IMR-90 (cell line): ENCODE data around the gene RPS13. TPM values are rescaled to one million over a fixed set of nuclear protein-coding genes. Genes with fewer than 3 reads are reported as not detected.

Experiments
- ATAC-seq: fragments of 200-7000 bp; cut with Tn5 transposase; 2 replicates; pipeline ENCODE4 v1.9.1; 2020; ENCODE audit warnings: low read depth, mild to moderate bottlenecking, moderate library complexity
- BruUV-seq: library from RNA; stranded (reverse); fragments of 400-500 nt; replicated peaks from 2 replicates; lab custom pipeline; 2021; lab: Mats Ljungman, UMichigan
- CTCF ChIA-PET: fragments of 300-600 bp; formaldehyde crosslinking; extraction: SDS; loops from one replicate; lab custom pipeline; 2021; ENCODE audit warnings: antibody characterized with exemption; lab: Yijun Ruan, JAX
- POLR2A ChIA-PET: fragments of 300-600 bp; sonication (Branson Sonifier 250); formaldehyde crosslinking; loops from one replicate; lab custom pipeline; 2022; ENCODE audit warnings: antibody characterized with exemption; ENCODE audit not compliant: unreplicated experiment; lab: Charles Lee
- DNase-seq: peaks from one replicate; pipeline ENCODE4 v3.0.0; 2013
- H2AFZ ChIP-seq: replicated peaks from 2 replicates; pipeline ENCODE3; 2013; ENCODE audit warnings: low read length, mild to moderate bottlenecking; ENCODE audit not compliant: poor library complexity
- H2AK5ac ChIP-seq: 2 replicates; pipeline ENCODE4 v1.6.1; 2013; ENCODE audit warnings: low read depth, low read length, inconsistent platforms
- H2AK9ac ChIP-seq: replicated peaks from 2 replicates; pipeline ENCODE3; 2013; ENCODE audit warnings: mild to moderate bottlenecking, low read depth, low read length, moderate library complexity; ENCODE audit not compliant: poor library complexity
- H2BK120ac ChIP-seq: 2 replicates; pipeline ENCODE4 v1.6.1; 2013; ENCODE audit warnings: low read depth, low read length, inconsistent platforms
- H2BK15ac ChIP-seq: 3 replicates; pipeline ENCODE4 v1.6.1; 2013; ENCODE audit warnings: low read depth, low read length, inconsistent platforms
- H2BK20ac ChIP-seq: 2 replicates; pipeline ENCODE4 v1.6.1; 2013; ENCODE audit warnings: low read depth, mild to moderate bottlenecking, inconsistent platforms, low read length, moderate library complexity
- H2BK5ac ChIP-seq: 2 replicates; pipeline ENCODE4 v1.6.1; 2013; ENCODE audit warnings: mild to moderate bottlenecking, low read depth, low read length, inconsistent platforms; ENCODE audit not compliant: poor library complexity, severe bottlenecking
- H3K14ac ChIP-seq: replicated peaks from 2 replicates; pipeline ENCODE4 v1.6.1; 2013; ENCODE audit warnings: low read depth, low read length, inconsistent platforms
- H3K18ac ChIP-seq: 2 replicates; pipeline ENCODE4 v1.6.1; 2013; ENCODE audit warnings: low read depth, low read length, control low read depth
- H3K23ac ChIP-seq: 2 replicates; pipeline ENCODE4 v1.6.1; 2013; ENCODE audit warnings: low read depth, low read length, inconsistent platforms
- H3K27ac ChIP-seq: 2 replicates; pipeline ENCODE4 v1.5.1; 2013; ENCODE audit warnings: mild to moderate bottlenecking, control low read depth, low read length; ENCODE audit not compliant: insufficient read depth
- H3K27me3 ChIP-seq: 2 replicates; pipeline ENCODE4 v1.6.1; 2013; ENCODE audit warnings: low read length; ENCODE audit not compliant: control insufficient read depth, insufficient read depth
- H3K36me3 ChIP-seq: 2 replicates; pipeline ENCODE4 v1.6.1; 2013; ENCODE audit warnings: low read length, mixed read lengths; ENCODE audit not compliant: control insufficient read depth, insufficient read depth
- H3K4ac ChIP-seq: 2 replicates; pipeline ENCODE4 v1.6.1; 2013; ENCODE audit warnings: low read depth, low read length, inconsistent platforms
- H3K4me1 ChIP-seq: 2 replicates; pipeline ENCODE4 v1.6.1; 2013; ENCODE audit warnings: low read length, mixed read lengths; ENCODE audit not compliant: control insufficient read depth, insufficient read depth
- H3K4me2 ChIP-seq: 2 replicates; pipeline ENCODE4 v1.6.1; 2013; ENCODE audit warnings: low read depth, mild to moderate bottlenecking, control low read depth, low read length, moderate library complexity
- H3K4me3 ChIP-seq: 2 replicates; pipeline ENCODE4 v1.5.1; 2013; ENCODE audit warnings: low read depth, mild to moderate bottlenecking, control low read depth, low read length, moderate library complexity; ENCODE audit not compliant: insufficient read depth
- H3K56ac ChIP-seq: 2 replicates; pipeline ENCODE4 v1.6.1; 2013; ENCODE audit warnings: low read length, inconsistent platforms; ENCODE audit not compliant: insufficient read depth; ENCODE audit errors: extremely low read depth
- H3K79me1 ChIP-seq, 2 experiments: 2 replicates each; pipeline ENCODE4 v1.6.1; 2013; ENCODE audit warnings: low read length in 2 of 2, inconsistent platforms in 1 of 2, low read depth in 1 of 2
- H3K9ac ChIP-seq: 2 replicates; pipeline ENCODE4 v1.6.1; 2013; ENCODE audit warnings: low read depth, low read length, control low read depth
- H3K9me1 ChIP-seq: 2 replicates; pipeline ENCODE4 v1.6.1; 2013; ENCODE audit warnings: low read length, inconsistent platforms; ENCODE audit not compliant: insufficient read depth
- H3K9me3 ChIP-seq: 2 replicates; pipeline ENCODE4 v1.6.1; 2013; ENCODE audit warnings: low read length; ENCODE audit not compliant: control insufficient read depth, insufficient read depth
- H4K20me1 ChIP-seq: 2 replicates; pipeline ENCODE4 v1.6.1; 2013; ENCODE audit warnings: low read length, inconsistent platforms; ENCODE audit not compliant: insufficient read depth
- H4K5ac ChIP-seq: 2 replicates; pipeline ENCODE4 v1.6.1; 2013; ENCODE audit warnings: mild to moderate bottlenecking, low read depth, low read length, control low read depth
- H4K8ac ChIP-seq, 2 experiments: 2 replicates each; pipeline ENCODE4 v1.6.1; 2013; ENCODE audit warnings: low read depth in 2 of 2, low read length in 2 of 2, control low read depth in 1 of 2, inconsistent platforms in 1 of 2
- H4K91ac ChIP-seq: 2 replicates; pipeline ENCODE4 v1.6.1; 2013; ENCODE audit warnings: low read depth, low read length, inconsistent platforms; ENCODE audit not compliant: insufficient read depth
- CHD1 ChIP-seq: IDR thresholded peaks from 2 replicates; pipeline ENCODE4 v1.6.1; 2012; ENCODE audit warnings: low read depth, low read length, improper control_type of control experiment
- NFE2L2 ChIP-seq: fragments of 150-350 bp; IDR thresholded peaks from 2 replicates; pipeline ENCODE4 v1.6.1; 2016; ENCODE audit warnings: low read depth, mild to moderate bottlenecking, low read length
- WGBS, 2 experiments: methylation state at CpG; one replicate each; pipeline versions ENCODE4 v1.1.5 to v1.1.7; 2013; ENCODE audit warnings: missing lambda C conversion rate in 2 of 2; ENCODE audit not compliant: insufficient read length in 1 of 2; ENCODE audit errors: extremely low coverage in 2 of 2; 5-methylcytosine and 5-hydroxymethylcytosine counted together
- dilution Hi-C: fragments of 300-500 bp; cut with HindIII; formaldehyde crosslinking; loops from one replicate; pipeline ENCODE4 v1.14.3; 2018; ENCODE audit warnings: low sequenced_read_pairs; ENCODE audit not compliant: unreplicated experiment
- in situ Hi-C: fragments of 300-500 bp; cut with MboI; formaldehyde crosslinking; loops from 3 replicates; pipeline ENCODE4 v1.14.3; 2019; ENCODE audit warnings: low sequenced_read_pairs, inconsistent platforms, mixed read lengths
- intact Hi-C: fragments of 100-400 bp; cut with micrococcal nuclease; formaldehyde crosslinking; loops from 2 replicates; pipeline ENCODE4 v1.10.0; 2022
- microRNA-seq, 2 experiments: library from miRNA; stranded (forward) in 1 of 2; unstranded in 1 of 2; fragments of 10-50 nt in 1 of 2; fragments of <30 nt in 1 of 2; gene quantifications in 1 of 2; microRNA quantifications in 1 of 2; one replicate each; pipeline versions ENCODE3 to v1.1.0; 2013 to 2020; ENCODE audit not compliant: insufficient read depth in 1 of 2, insufficient read length in 1 of 2, unreplicated experiment in 1 of 2
- polyA plus RNA-seq, 3 experiments: library from polyadenylated mRNA; depleted of rRNA; stranded (reverse); fragments of >200 nt; gene quantifications; 2 replicates each; pipeline ENCODE4 v1.2.3, GENCODE V29; 2012; ENCODE audit warnings: low replicate concordance in 1 of 3
- small RNA-seq, 5 experiments: library from RNA; depleted of rRNA; stranded (forward); fragments of <200 nt; gene quantifications; one replicate each; pipeline ENCODE3, GENCODE V24; 2012
- total RNA-seq: library from RNA; depleted of rRNA; stranded (reverse); fragments of >200 nt; gene quantifications from 2 replicates; pipeline ENCODE4 v1.2.3, GENCODE V29; 2012; rRNA removed

Gene RPS13
- total and polyA plus RNA-seq, 2 of the 4 experiments (the other 2 are of a cell fraction), result 548 to 701 TPM

GRCh38 chr11:17024924-17025323 is 52.5 kb downstream of the RPS13 start:
- Histone ChIP-seq H2BK20ac (no peak overlapping the region), H3K4me2 (no peak overlapping the region), H2AK5ac (no peak overlapping the region), H3K36me3 (no peaks in the 10 kb centered on the region), H4K5ac (no peak overlapping the region), H4K20me1 (no peaks in the 10 kb centered on the region), H2AFZ (no peak overlapping the region), H3K4ac (no peak overlapping the region), H3K56ac (no peak overlapping the region), H2AK9ac (no peak overlapping the region), H3K4me1 (no peaks in the 10 kb centered on the region), H4K91ac (no peak overlapping the region), H3K27ac (no peak overlapping the region), H3K79me1 (no peaks in the 10 kb centered on the region), H3K9me1 (no peaks in the 10 kb centered on the region), H3K9ac (no peak overlapping the region), H3K14ac (no peak overlapping the region), H3K27me3 (peaks cover 2% of the 10 kb centered on the region; the same call in 1 of the 2 replicates), H3K18ac (no peak overlapping the region), H3K9me3 (no peaks in the 10 kb centered on the region), H2BK15ac (no peak overlapping the region), H3K4me3 (no peak overlapping the region), H4K8ac (no peak overlapping the region), H2BK5ac (no peak overlapping the region), H3K23ac (no peak overlapping the region), H2BK120ac (no peak overlapping the region)
- TF ChIP-seq CHD1 (no peak), NFE2L2 (no peak)
- intact Hi-C loops, result no loop called here
- BruUV-seq, result no TSS peak
- no peak for DNase-seq
- no CpG with 5 or more reads among the region's 2 CpGs for WGBS, 2 experiments
- ChIA-PET POLR2A (no interaction called here), CTCF (no interaction called here)
- in situ Hi-C loops, result no loop called here
- no peak for ATAC-seq
- dilution Hi-C loops, result no loop called here

Small RNAs within 50 kb of the gene (microRNA-seq; reads per million reads assigned to microRNA genes)
- gene RNU6-593P (ENCODE audit: insufficient read depth, insufficient read length) (not detected), gene SNORD14A (ENCODE audit: insufficient read depth, insufficient read length) (not detected), gene SNORD14B (ENCODE audit: insufficient read depth, insufficient read length) (not detected)

Small RNAs within 50 kb of the gene (small RNA-seq; reads per million reads assigned to genes)
- gene RNU6-593P, result 0 to 16.3 (median 0.08) reads per million in 5 experiments
- 27.7 to 3,241 (median 65.1) reads per million in 5 experiments for gene SNORD14A
- 0 reads per million in 5 experiments for gene SNORD14B

Other genes starting within 250 kb of the RPS13 start
- not detected in 2 replicates for gene PLEKHA7, start 63.3 kb downstream of the RPS13 start, total RNA-seq
- gene PLEKHA7, start 63.3 kb downstream of the RPS13 start, polyA plus RNA-seq (2012; rRNA removed), result 0.10 and 0.12 TPM in 2 replicates
- gene PIK3C2A, start 130.3 kb upstream of the RPS13 start, total RNA-seq, result 36.6 and 56.4 TPM in 2 replicates
- gene PIK3C2A, start 130.3 kb upstream of the RPS13 start, polyA plus RNA-seq (2012; rRNA removed), result 11.5 and 14.6 TPM in 2 replicates
- 52.7 and 83.0 TPM in 2 replicates for gene NUCB2, start 199.1 kb upstream of the RPS13 start, total RNA-seq
- 54.9 and 55.4 TPM in 2 replicates for gene NUCB2, start 199.1 kb upstream of the RPS13 start, polyA plus RNA-seq (2012; rRNA removed)